ENCODE measurements around the gene ZCCHC14.

Gene ZCCHC14

DNA sequence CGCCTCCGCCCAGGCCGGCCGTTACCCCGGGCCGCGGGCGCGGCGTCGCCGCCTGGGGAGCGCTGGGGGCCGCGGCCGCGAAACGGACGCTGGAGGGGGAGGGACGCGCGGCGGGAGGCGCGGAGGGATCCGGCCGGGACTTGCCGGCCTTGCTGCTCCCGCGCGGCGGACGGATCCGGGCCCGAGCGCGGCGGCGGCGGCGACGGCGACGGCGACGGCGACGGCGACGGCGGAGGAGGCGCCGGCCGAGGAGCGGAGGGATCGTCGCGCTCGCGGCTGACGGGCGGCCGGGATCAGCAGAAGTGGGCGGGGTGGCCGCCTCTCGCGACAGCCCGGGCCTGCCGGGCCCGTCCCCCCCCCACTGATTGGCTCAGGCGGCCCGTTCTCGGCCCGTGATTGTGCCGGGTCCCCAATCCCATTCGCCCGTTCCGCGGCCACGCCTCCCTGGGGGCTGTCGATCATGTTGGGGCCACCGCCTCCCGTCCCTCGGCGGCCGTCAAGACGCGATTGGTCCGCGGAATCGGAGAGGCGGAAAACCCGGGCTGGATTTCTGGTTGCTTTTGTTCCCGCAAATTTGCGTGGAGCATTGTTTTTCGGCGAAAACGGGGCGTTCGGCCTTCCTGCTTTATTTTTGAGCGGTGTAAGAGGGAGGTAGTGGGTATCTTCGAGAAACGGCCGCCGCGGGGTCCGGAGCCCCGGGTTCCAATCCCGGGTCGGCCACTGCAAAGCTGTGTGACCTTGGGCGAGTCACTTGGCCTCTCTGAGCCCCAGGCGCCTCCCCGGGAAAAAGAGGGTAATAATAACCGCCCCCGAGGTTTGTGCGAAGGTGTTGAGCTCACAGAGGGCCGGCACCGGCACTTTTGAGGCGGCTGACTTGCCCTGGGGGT, at the start of gene ZCCHC14:
Gene ZCCHC14 (minus strand): TSS at position 304 of the 887 bp plus-strand sequence. CDS start 786 bp downstream, outside the sequence.
- peak; percentile 98 for DNase-seq (ENCODE audit: low spot score)

- peak; percentile 29 for DNase-seq (ENCODE audit: low spot score)
Observed at GRCh38 chr16:87541872-87542234, 49.0 kb upstream of the ZCCHC14 start.

DNA sequence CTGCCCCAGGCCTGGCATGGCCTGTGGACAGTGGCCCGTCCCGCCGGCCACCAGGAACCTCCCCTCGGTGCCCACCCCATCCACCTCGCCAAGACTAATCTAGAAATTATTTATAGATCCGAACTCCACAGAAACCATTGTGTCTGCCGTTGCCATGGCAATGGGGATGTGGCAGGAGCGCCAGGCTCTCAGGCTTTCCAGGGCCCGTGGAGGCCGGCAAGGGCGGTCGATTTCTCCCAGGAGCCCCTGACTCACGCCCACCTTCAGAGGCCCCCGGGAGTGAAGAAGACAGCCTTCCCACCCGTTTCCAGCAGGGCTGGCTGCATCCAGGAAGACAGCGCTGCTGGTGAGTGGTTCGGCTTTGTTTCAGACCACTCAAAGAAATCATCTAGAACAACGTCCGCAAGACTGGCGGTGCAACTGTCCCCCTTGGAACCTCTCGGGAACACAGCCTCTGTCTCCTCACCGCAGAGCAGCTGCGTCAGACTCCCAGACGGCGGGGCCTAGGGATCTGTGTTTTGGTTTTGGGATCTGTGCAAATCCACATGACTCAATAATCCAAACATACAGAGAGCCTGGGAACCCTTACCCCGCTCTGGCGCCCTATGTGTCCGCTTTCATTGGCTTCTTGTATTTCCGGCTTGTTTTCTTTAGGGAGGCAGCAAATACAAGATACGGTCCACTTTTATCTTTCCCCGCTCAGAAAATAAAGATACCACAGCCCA, 48.5 kb upstream of the ZCCHC14 start:
- peak; percentile 91 for DNase-seq (ENCODE audit: low spot score)

GRCh38 chr16:87540897-87541146, 48.0 kb upstream of the ZCCHC14 start:
- no peak for DNase-seq (ENCODE audit: low spot score)

DNA sequence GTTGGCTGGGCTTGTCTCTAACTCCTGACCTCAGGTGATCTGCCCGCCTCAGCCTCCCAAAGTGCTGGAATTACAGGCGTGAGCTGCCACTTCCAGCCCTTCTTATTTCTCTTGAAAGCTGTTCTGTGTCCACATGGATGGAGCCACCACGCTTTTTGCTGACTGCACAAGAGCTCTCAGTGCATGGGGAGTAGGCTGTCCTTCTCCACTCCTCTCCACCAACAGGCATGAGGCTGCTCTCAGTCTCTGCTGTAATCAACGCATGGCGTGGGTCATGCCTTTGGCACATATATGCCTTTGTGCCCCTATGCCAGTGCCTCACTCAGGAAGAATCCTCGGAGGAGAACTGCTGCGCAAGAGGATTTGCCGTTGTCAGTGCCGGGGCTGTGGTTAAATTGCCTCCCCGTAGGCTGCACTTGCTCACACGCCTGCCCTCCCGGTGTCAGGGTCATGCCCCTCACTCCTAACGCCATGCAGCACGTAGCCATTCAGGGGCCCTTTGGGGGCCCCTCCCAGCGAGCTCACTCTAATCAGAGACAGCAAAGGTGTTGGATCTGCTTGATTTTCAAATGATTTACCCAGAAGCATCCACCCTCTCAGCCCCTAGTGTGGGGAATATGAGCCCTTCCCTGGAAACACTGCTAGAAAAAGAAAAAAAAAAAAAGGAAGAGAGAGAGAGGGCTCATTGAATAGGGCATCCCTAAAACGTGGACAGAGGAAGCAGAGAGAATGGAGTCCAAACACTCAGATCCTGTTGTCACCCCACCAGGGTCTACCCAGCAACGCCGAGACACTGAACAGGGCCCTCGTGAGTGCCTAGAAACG, 47.5 kb upstream of the ZCCHC14 start:
- peak; percentile 31 for DNase-seq (ENCODE audit: low spot score)

- DNase-seq (ENCODE audit: low spot score) = no peak
Observed at GRCh38 chr16:87539113-87539512, 46.3 kb upstream of the ZCCHC14 start.

DNA sequence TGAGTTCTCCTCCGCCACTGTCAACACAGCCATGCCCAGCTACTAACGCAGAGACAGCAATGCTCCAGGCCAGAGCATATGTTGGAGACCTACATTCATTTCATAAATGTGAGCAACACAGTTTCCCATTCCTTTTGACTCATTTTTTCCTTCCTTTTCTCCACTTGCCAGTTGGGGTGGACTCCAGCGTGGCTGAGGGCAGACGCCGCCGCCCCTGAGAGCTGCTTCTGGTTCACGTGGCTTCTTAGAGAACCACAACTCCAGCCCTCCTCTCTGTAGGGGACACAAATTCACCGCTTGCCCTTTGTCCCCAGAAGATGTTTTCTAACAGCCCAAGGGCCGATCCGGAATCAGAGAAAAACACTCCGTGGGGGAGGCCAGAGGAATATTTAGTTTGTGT, 45.8 kb upstream of the ZCCHC14 start:
- peak; percentile 89 for DNase-seq (ENCODE audit: low spot score)

DNA sequence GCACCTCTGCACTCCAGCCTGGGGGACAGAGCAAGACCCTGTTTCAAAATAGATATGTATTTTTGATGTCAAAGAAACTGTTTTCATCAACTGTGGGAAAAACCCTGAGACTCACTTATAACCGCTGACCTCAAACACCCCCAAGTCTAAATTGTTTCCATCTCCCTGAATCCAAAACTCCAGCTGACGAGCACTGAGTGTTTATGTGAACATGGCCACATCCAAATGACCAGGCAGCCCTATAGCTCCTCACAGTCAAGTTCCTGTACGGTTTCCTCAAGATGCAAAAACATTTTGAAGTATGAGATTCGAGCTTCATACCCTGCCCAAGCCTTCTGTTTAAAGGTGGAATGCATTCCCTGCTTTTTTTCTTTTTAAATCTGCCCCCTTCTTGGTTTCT, 45.3 kb upstream of the ZCCHC14 start:
- DNase-seq (ENCODE audit: low spot score) = peak; percentile 31

- no peak for DNase-seq (ENCODE audit: low spot score)
Observed at GRCh38 chr16:87536795-87537142, 43.9 kb upstream of the ZCCHC14 start.

DNA sequence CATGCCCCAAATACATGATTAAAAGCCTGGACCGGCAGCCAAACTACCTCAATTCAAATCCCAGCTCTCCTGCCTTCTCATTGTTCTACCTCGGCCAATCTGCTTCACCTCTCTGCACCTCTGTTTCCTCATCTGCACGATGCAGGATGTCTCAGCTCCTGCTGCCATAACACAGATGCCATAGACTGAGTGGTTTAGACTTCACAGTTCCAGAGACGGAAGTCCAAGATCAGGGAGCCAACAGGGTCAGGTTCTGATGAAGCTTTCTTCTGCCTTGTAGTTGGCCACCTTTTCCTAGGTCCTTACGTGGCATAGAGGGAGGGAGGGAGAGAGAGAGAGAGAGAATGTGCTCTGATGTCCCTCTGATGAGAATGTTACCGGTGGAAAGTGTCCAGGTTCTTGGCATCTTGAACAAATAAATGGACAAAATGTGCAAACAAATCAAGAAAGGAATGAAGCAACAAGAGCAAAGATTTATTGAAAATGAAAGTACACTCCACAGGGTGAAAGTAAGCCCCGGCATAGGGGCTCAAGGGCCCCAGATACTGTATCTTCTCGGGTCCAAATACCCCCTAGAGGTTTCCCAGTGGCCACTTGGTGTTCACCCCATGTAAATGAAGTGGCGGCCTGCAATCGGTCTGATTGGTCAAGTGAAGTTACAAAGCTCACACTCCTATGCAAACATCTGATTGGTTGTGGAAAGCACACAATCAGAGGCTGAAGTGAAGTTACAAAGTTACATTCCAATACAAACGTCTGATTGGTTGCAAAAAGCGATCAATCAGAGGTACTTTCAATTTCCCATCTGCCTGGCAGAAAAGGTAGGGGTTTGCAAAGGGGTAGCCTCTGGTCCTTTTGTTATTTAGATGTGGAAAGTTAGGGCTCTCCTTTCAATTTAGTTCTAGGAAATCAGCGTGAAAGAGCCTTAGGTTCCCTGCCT, 43.3 kb upstream of the ZCCHC14 start:
- no peak for DNase-seq (ENCODE audit: low spot score)

DNA sequence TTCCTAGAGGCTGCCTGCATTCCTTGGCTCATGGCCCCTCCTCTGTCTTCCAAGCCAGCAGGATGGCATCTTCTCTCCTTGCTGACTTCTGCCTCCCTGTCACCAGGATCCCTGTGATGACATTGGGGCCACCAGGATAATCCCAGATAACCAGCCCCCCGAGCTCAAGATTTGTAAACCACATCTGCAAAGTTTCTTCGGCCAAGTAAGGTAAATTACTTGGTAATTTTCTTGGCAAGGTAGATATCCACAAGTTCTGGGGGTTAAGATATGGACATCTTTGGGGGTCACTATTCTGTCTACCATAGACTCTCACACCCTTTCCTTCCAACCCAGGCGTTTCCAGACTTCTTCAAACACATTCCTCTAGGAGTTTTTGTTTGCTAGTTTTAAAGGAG, 42.6 kb upstream of the ZCCHC14 start:
- no peak for DNase-seq (ENCODE audit: low spot score)

GRCh38 chr16:87534751-87535150, 41.9 kb upstream of the ZCCHC14 start:
- DNase-seq (ENCODE audit: low spot score) = no peak

DNA sequence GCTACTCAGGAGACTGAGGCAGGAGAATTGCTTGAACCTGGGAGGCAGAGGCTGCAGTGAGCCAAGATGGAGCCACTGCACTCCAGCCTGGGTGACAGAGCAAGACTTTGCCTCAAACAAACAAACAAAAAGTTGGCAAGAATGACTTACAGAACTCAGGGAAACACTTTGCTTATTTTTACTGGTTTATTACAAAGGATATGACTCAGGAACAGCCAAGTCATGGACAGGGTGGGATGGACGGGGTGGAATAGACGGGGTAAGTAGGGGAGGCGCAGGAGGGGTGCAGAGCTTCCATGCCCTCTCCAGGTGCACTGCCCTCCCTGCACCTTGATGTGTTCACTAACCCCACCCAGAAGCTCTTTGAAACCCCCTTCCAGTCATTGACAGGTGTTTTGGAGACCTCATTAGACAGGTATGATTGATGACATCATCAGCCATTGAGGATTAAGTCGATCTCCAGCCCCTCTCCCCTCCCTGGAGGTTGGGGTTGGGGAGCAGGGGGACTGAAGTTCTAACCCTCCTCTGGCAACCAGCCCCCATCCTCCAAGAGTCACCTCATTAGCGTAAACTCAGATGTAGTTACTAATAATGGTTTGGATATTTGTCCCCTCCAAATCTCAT, 41.3 kb upstream of the ZCCHC14 start:
- DNase-seq (ENCODE audit: low spot score) = no peak

DNA sequence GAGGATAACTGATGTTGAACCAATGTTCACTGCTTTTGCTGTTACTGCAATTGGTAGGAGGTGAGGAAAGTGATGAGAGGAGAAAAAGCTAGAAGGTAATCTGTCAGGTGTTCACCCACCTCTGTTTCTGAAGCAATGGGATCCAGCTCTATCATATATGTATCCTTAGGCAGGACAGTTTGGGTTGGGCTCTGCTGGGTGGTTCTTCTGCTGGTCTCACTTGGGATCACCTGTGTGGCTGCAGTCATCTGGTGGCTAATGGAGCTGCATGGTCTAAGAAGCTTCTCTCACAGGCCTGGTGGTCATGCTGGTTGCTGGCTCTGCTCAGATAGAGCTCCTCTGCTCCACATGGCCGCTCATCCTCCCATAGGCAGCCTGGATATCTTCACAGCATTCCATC, 40.2 kb upstream of the ZCCHC14 start:
- no peak for DNase-seq (ENCODE audit: low spot score)

GRCh38 chr16:87531418-87531817, 38.6 kb upstream of the ZCCHC14 start:
- DNase-seq (ENCODE audit: low spot score) = no peak

- no peak for DNase-seq (ENCODE audit: low spot score)
Observed at GRCh38 chr16:87528690-87529579, 36.1 kb upstream of the ZCCHC14 start.

DNA sequence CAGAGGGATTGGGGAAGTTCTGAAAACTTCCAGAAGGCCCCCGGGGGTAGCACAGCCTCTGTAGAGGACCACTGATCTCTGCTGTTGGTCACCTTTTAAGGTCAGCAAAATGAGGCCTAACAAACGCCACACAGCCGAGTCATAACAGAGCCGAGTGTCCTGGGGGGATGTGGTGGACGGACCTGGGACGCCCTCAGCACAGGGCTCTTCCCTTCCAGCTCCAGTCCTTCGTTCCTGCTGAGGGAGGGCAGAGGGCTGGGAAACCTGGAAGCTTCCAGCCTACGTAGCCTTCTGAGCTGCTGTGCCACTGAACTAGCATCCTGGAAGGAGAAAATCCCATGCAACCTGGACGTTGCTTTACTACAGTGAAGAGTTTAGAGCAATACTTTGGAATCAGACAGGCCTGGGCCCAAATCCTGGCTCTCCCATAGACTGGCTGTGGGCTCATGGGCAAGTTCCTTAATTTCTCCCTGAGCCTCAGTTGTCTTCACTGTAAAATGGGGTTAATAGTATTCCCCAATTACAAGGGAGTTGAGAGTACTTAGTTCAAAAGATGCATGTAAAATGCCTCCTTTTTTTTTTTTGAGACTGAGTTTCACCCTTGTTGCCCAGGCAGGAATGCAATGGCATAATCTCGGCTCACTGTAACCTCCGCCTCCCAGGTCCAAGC, 34.4 kb upstream of the ZCCHC14 start:
- DNase-seq (ENCODE audit: low spot score) = no peak

GRCh38 chr16:87526238-87526947, 33.6 kb upstream of the ZCCHC14 start:
- no peak for DNase-seq (ENCODE audit: low spot score)

DNA sequence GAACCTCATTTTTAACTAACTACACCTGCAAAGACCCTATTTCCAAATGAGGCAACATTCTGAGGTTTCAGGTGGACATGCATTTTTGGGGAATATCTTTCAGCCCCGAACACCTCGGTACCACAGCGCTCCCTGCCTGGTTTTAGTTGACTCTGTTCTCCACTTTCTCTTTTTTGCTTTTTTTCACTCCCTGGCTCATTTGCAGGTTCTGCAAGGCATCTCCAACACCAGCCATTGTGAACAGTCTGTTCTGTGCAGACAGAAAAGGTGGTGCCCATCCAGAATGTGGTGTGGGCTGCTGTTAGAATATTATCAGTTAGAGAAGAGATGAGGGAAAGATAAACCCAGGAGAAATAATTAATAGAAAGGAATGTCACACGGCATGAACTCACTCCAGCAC, 32.5 kb upstream of the ZCCHC14 start:
- DNase-seq (ENCODE audit: low spot score) = no peak
